GM19463 (cell line): ENCODE measurements around the gene CTU2.

Experiments
- ATAC-seq: cut with Tn5 transposase; IDR thresholded peaks from one replicate; pipeline ENCODE4 v1.9.1; 2021; ENCODE audit warnings: mild to moderate bottlenecking, moderate library complexity; ENCODE audit not compliant: unreplicated experiment

The CTU2 gene

GRCh38 chr16:88726408-88726749 lies 20.1 kb downstream of the CTU2 start:
- no peak for ATAC-seq

GRCh38 chr16:88726981-88727380 lies 20.7 kb downstream of the CTU2 start:
- ATAC-seq = no peak

GRCh38 chr16:88727871-88728270 lies 21.6 kb downstream of the CTU2 start:
- no peak for ATAC-seq

- ATAC-seq = no peak
Measured at GRCh38 chr16:88730632-88731607, 24.6 kb downstream of the CTU2 start.

GRCh38 chr16:88731699-88732098 lies 25.4 kb downstream of the CTU2 start:
- no peak for ATAC-seq

GRCh38 chr16:88732172-88732960 lies 26.1 kb downstream of the CTU2 start:
- no peak for ATAC-seq

GRCh38 chr16:88732961-88733294 lies 26.6 kb downstream of the CTU2 start:
- no peak for ATAC-seq

GRCh38 chr16:88733630-88734360 lies 27.5 kb downstream of the CTU2 start:
- ATAC-seq = no peak

- no peak for ATAC-seq
Measured at GRCh38 chr16:88734361-88734728, 28.0 kb downstream of the CTU2 start.

GRCh38 chr16:88735121-88735520 lies 28.8 kb downstream of the CTU2 start:
- no peak for ATAC-seq

- no peak for ATAC-seq
Measured at GRCh38 chr16:88735616-88736015, 29.3 kb downstream of the CTU2 start.

GRCh38 chr16:88736088-88736487 lies 29.8 kb downstream of the CTU2 start:
- no peak for ATAC-seq

- no peak for ATAC-seq
Measured at GRCh38 chr16:88736496-88736895, 30.2 kb downstream of the CTU2 start.

- ATAC-seq = peak; percentile 70
Measured at GRCh38 chr16:88737298-88738150, 31.2 kb downstream of the CTU2 start.

GRCh38 chr16:88738151-88739084 lies 32.1 kb downstream of the CTU2 start:
- no peak for ATAC-seq

- no peak for ATAC-seq
Measured at GRCh38 chr16:88739139-88739976, 33.1 kb downstream of the CTU2 start.

- no peak for ATAC-seq
Measured at GRCh38 chr16:88739977-88740726, 33.8 kb downstream of the CTU2 start.

- no peak for ATAC-seq
Measured at GRCh38 chr16:88740727-88741055, 34.4 kb downstream of the CTU2 start.
